Kidney (tissue), 14 donors: ENCODE data around the gene MANEAL. TPM values are rescaled to one million over a fixed set of nuclear protein-coding genes. Genes with fewer than 3 reads are reported as not detected.
"Not testable (repeated sequence)": the region's sequence is repeated elsewhere in the genome, so short reads cannot be mapped to it uniquely, and the experiment has no call there.

ENCODE experiments used
- DNase-seq, 5 donors: peaks; one replicate each; pipeline ENCODE4 v3.0.0-alpha.2; 2013 to 2020
- FAIRE-seq: peaks from 2 replicates; lab custom pipeline; 2012; peaks lifted over from hg19 to GRCh38; lab: Jason Lieb, UNC
- H3K27ac ChIP-seq, 2 donors: one replicate each; pipeline ENCODE4 v1.7.0; 2013; ENCODE audit warnings: low read depth in 2 of 2, low read length in 2 of 2, inconsistent platforms in 1 of 2
- H3K27me3 ChIP-seq: one replicate; pipeline ENCODE4 v1.7.1; 2013; ENCODE audit warnings: low read length, inconsistent platforms; ENCODE audit not compliant: control insufficient read depth, insufficient read depth
- H3K36me3 ChIP-seq, 3 donors: one replicate each; pipeline versions ENCODE4 v1.7.0 to v1.7.1; 2013; ENCODE audit warnings: low read length in 3 of 3, control low read depth in 1 of 3, inconsistent platforms in 1 of 3; ENCODE audit not compliant: insufficient read depth in 3 of 3, control insufficient read depth in 2 of 3
- H3K4me1 ChIP-seq, 3 donors: one replicate each; pipeline versions ENCODE4 v1.7.0 to v1.7.1; 2013; ENCODE audit warnings: low read length in 3 of 3, inconsistent platforms in 1 of 3, low read depth in 1 of 3; ENCODE audit not compliant: control insufficient read depth in 2 of 3, insufficient read depth in 2 of 3
- H3K4me3 ChIP-seq, 3 donors: one replicate each; pipeline versions ENCODE4 v1.7.0 to v1.8.1; 2013; ENCODE audit warnings: low read length in 3 of 3, control low read depth in 1 of 3, inconsistent platforms in 1 of 3
- H3K9ac ChIP-seq, 3 donors: one replicate each; pipeline versions ENCODE4 v1.7.0 to v1.7.1; 2013; ENCODE audit warnings: low read length in 3 of 3, control low read depth in 1 of 3, inconsistent platforms in 1 of 3
- H3K9me3 ChIP-seq, 3 donors: one replicate each; pipeline versions ENCODE4 v1.7.0 to v1.7.1; 2013; ENCODE audit warnings: low read length in 3 of 3, control low read depth in 1 of 3, inconsistent platforms in 1 of 3; ENCODE audit not compliant: control insufficient read depth in 2 of 3, insufficient read depth in 1 of 3
- CTCF ChIP-seq: IDR thresholded peaks from 3 replicates; pipeline ENCODE4 v1.5.1; 2012; ENCODE audit warnings: mild to moderate bottlenecking, moderate library complexity, borderline replicate concordance; ENCODE audit not compliant: insufficient read depth; ENCODE audit errors: extremely low read depth
- intact Hi-C: fragments of 100-400 bp; cut with DNase I; formaldehyde crosslinking; loops from one replicate; pipeline ENCODE4 v1.11.1; 2022
- polyA plus RNA-seq: library from polyadenylated mRNA; stranded (reverse); fragments of 350-450 nt; fragmentation: Illumina TruSeq; extraction: RNeasy Lipid Tissue Mini Kit (QIAGEN cat#74804); gene quantifications from one replicate; pipeline ENCODE4 v1.2.3, GENCODE V29; 2014; ENCODE audit warnings: low read depth, low replicate concordance; ENCODE audit not compliant: insufficient read depth
- total RNA-seq: library from RNA; stranded (reverse); fragmentation: NEBNext Ultra II Directional; extraction: Animal tissue kit (Norgen Biotek cat#: 25700); gene quantifications from one replicate; pipeline ENCODE4 v1.2.1, GENCODE V29; 2021
- donor health status: control.
- donor health status: control.
- donor health status: control.
- donor health status: control.
- donor health status: control.
- donor health status: DM: yes; HTN: yes; CAD: no.
- donor health status: Normal renal cell carcinoma (clear cell type).

Gene MANEAL
- total and polyA plus RNA-seq, 2 donors from 2014 or later, result 4.6 to 4.7 TPM

- Histone ChIP-seq H3K9ac (no peak overlapping the region), H3K27ac (no peak overlapping the region), H3K4me3 (no peak overlapping the region), H3K4me1 (no peaks in the 10 kb centered on the region), H3K9me3 (no peaks in the 10 kb centered on the region), H3K27me3 (peaks cover 20% of the 10 kb centered on the region), H3K36me3 (no peaks in the 10 kb centered on the region)
- no peak for FAIRE-seq
- intact Hi-C loops, result no loop called here
- no peak for DNase-seq
- no peak for TF ChIP-seq CTCF
Observed at GRCh38 chr1:37767488-37767887, 26.2 kb upstream of the MANEAL start.

GRCh38 chr1:37771440-37771839 lies 22.2 kb upstream of the MANEAL start:
- H3K4me1 ChIP-seq, H3K27me3 ChIP-seq, intact Hi-C loops, DNase-seq, H3K4me3 ChIP-seq, H3K9me3 ChIP-seq, H3K27ac ChIP-seq, H3K9ac ChIP-seq, FAIRE-seq, H3K36me3 ChIP-seq: not testable (repeated sequence)

- Histone ChIP-seq H3K36me3 (no peaks in the 10 kb centered on the region), H3K9me3 (no peaks in the 10 kb centered on the region), H3K4me3 (no peak overlapping the region), H3K27me3 (peaks cover 3% of the 10 kb centered on the region), H3K27ac (no peak overlapping the region), H3K9ac (no peak overlapping the region), H3K4me1 (no peaks in the 10 kb centered on the region)
- FAIRE-seq (no peak), DNase-seq (no peak)
- TF ChIP-seq CTCF, result no peak
- intact Hi-C loops, result no loop called here
Observed at GRCh38 chr1:37776946-37777516, 16.6 kb upstream of the MANEAL start.

- Histone ChIP-seq H3K4me1 (no peaks in the 10 kb centered on the region), H3K36me3 (no peaks in the 10 kb centered on the region), H3K9me3 (no peaks in the 10 kb centered on the region), H3K27me3 (peaks cover 3% of the 10 kb centered on the region), H3K4me3 (no peak overlapping the region), H3K27ac (no peak overlapping the region), H3K9ac (no peak overlapping the region)
- FAIRE-seq (no peak), DNase-seq (no peak)
- no peak for TF ChIP-seq CTCF
- intact Hi-C loops, result no loop called here
Observed at GRCh38 chr1:37778654-37779053, 15.0 kb upstream of the MANEAL start.
